Spinal cord (tissue), 10 donors: Measurements from ENCODE around the gene SLC12A5. TPM values are rescaled to one million over a fixed set of nuclear protein-coding genes. Genes with fewer than 3 reads are reported as not detected.
"Not testable (repeated sequence)": the region's sequence is repeated elsewhere in the genome, so short reads cannot be mapped to it uniquely, and the experiment has no call there.

Source experiments
- DNase-seq, 6 donors: peaks; one replicate each; pipeline versions ENCODE4 v3.0.0 to v3.0.0-alpha.2; 2013 to 2015; ENCODE audit warnings: low spot score in 6 of 6, low read depth in 4 of 6
- H3K27ac ChIP-seq: one replicate; pipeline ENCODE4 v1.5.1; 2013; ENCODE audit warnings: low read depth, low read length, control low read depth
- H3K27me3 ChIP-seq: one replicate; pipeline ENCODE4 v1.6.1; 2013; ENCODE audit warnings: low read length; ENCODE audit not compliant: control insufficient read depth, insufficient read depth
- H3K36me3 ChIP-seq: one replicate; pipeline ENCODE4 v1.6.1; 2013; ENCODE audit warnings: low read length; ENCODE audit not compliant: control insufficient read depth, insufficient read depth
- H3K4me1 ChIP-seq: one replicate; pipeline ENCODE4 v1.6.1; 2013; ENCODE audit warnings: low read length; ENCODE audit not compliant: control insufficient read depth, insufficient read depth
- H3K4me3 ChIP-seq: one replicate; pipeline ENCODE4 v1.5.1; 2013; ENCODE audit warnings: low read depth, low read length, control low read depth
- H3K9me3 ChIP-seq: one replicate; pipeline ENCODE4 v1.6.1; 2013; ENCODE audit warnings: low read length; ENCODE audit not compliant: control insufficient read depth, insufficient read depth
- WGBS: methylation state at CpG from one replicate; pipeline ENCODE4 v1.1.5; 2013; ENCODE audit warnings: missing lambda C conversion rate; ENCODE audit not compliant: insufficient coverage; 5-methylcytosine and 5-hydroxymethylcytosine counted together
- polyA plus RNA-seq, 2 donors: library from polyadenylated mRNA; unstranded; fragments of 120-200 nt; gene quantifications; one replicate each; pipeline ENCODE4 v1.2.1, GENCODE V29; 2013; ENCODE audit not compliant: insufficient read length in 2 of 2
- total RNA-seq, 2 donors: library from RNA; depleted of rRNA in 1 of 2; stranded (reverse); fragments of 120-200 nt in 1 of 2; fragments of >200 nt in 1 of 2; gene quantifications; one replicate each; pipeline versions ENCODE4 v1.2.3 to v1.2.4, GENCODE V29; 2013 to 2014
- donor health status: healthy.

SLC12A5 gene
- total and polyA plus RNA-seq, 4 donors: 26.2 to 191 (median 130) TPM

DNA sequence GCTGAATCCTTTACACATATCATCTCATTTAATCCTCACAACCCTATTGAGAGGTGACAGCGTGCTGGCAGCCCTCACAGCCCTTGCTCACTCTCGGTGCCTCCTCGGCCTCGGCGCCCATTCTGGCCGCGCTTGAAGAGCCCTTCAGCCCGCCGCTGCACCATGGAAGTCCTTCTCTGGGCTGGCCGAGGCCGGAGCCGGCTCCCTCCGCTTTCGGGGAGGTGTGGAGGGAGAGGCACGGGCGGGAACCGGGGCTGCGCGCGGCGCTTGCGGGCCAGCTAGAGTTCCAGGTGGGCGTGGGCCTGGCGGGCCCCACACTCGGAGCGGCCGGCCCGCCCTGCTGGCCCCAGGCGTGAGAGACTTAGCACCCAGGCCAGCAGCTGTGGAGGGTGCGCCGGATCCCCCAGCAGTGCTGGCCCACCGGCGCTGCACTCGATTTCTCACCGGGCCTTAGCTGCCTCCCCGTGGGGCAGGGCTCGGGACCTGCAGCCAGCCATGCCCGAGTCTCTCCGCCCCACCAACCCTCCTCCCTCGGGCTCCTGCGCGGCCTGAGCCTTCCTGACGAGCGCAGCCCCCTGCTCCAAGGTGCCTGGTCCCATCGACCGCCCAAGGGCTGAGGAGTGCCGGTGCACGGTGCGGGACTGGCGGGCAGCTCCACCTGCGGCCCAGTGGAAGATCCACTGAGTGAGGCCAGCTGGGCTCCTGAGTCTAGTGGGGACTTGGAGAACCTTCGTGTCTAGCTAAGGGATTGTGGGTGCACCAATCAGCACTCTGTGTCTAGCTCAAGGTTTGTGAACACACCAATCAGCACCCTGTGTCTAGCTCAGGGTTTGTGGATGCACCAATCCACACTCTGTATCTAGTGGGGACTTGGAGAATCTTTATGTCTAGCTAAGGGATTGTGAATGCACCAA lies 62.9 kb downstream of the SLC12A5 start:
- not testable (repeated sequence) for H3K4me1 ChIP-seq, H3K27me3 ChIP-seq, H3K36me3 ChIP-seq, H3K9me3 ChIP-seq, H3K27ac ChIP-seq, H3K4me3 ChIP-seq, DNase-seq
- 95% methylated on average over 50 of the region's 52 CpGs for WGBS

DNA sequence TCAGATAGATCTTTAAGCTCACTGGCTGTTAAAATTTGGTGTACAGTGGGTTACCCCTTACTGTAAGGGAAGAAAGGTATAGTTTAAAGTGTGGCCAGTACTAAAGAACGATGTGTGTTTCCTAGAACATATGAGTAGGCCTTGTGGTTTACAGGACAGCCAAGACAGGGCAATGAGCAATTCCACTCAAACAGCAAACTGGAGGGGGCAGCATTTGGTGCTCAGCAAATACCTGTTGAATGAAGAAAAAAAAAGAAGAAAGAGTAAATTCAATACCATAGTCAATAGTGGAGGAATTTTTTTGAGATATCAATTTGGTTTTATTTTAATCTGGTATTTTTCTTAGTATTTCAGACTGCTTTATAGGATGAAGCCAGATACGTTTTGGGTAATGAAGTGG lies 64.5 kb downstream of the SLC12A5 start:
- no peak overlapping the region for H3K27ac ChIP-seq
- 100% methylated on average over 2 of the region's 2 CpGs for WGBS
- H3K4me3 ChIP-seq: no peak overlapping the region
- no peaks in the 10 kb centered on the region for H3K4me1 ChIP-seq
- no peaks in the 10 kb centered on the region for H3K9me3 ChIP-seq
- H3K27me3 ChIP-seq: peaks cover 4% of the 10 kb centered on the region
- no peak for DNase-seq
- no peaks in the 10 kb centered on the region for H3K36me3 ChIP-seq

GRCh38 chr20:46099491-46100287 lies 70.7 kb downstream of the SLC12A5 start:
- no peak for DNase-seq
- H3K4me3 ChIP-seq: no peak overlapping the region

GRCh38 chr20:46100444-46100843 lies 71.4 kb downstream of the SLC12A5 start:
- DNase-seq, H3K9me3 ChIP-seq, H3K4me1 ChIP-seq, H3K27ac ChIP-seq, H3K4me3 ChIP-seq, H3K36me3 ChIP-seq: not testable (repeated sequence)
- peaks cover 23% of the 10 kb centered on the region for H3K27me3 ChIP-seq
- 90% methylated on average over 2 of the region's 7 CpGs for WGBS

More at GRCh38 chr20:46099491-46100287, 70.7 kb downstream of the SLC12A5 start:
- peaks cover 8% of the 10 kb centered on the region for H3K4me1 ChIP-seq
- no peaks in the 10 kb centered on the region for H3K9me3 ChIP-seq
- H3K36me3 ChIP-seq: no peaks in the 10 kb centered on the region
- 31% methylated on average over 48 of the region's 48 CpGs for WGBS
- peaks cover 23% of the 10 kb centered on the region for H3K27me3 ChIP-seq
- no peak overlapping the region for H3K27ac ChIP-seq

- DNase-seq: no peak
- Histone ChIP-seq H3K4me3 (no peak overlapping the region), H3K9me3 (no peaks in the 10 kb centered on the region), H3K27me3 (peaks cover 23% of the 10 kb centered on the region), H3K27ac (no peak overlapping the region), H3K4me1 (peaks cover 8% of the 10 kb centered on the region), H3K36me3 (no peaks in the 10 kb centered on the region)
- WGBS: 74% methylated on average over 3 of the region's 5 CpGs
Measured at GRCh38 chr20:46100988-46101387, 72.0 kb downstream of the SLC12A5 start.

GRCh38 chr20:46101957-46102356 lies 72.9 kb downstream of the SLC12A5 start:
- Histone ChIP-seq H3K4me1 (peaks cover 8% of the 10 kb centered on the region), H3K9me3 (no peaks in the 10 kb centered on the region), H3K27me3 (peaks cover 23% of the 10 kb centered on the region), H3K36me3 (no peaks in the 10 kb centered on the region), H3K27ac (no peak overlapping the region), H3K4me3 (no peak overlapping the region)
- no peak for DNase-seq
- no CpG with 5 or more reads among the region's 3 CpGs for WGBS

DNA sequence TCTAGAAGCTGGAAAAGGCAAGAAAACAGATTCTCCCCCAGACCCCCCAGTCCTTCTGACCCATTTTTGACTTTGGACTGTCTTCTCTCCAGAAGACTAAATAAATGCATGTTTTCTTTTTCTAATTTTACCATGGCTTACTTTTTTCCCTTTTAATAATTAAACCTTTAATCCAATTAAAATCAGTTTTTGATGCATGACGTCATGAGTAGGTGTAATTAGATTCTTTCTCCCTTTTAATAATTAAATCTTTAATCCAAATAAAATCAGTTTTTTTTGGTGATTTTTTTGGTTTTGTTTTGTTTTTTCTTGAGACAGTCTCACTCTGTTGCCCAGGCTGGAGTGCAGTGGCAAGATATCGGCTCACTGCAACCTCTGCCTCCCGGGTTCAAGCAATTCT lies 73.9 kb downstream of the SLC12A5 start:
- no peak overlapping the region for H3K27ac ChIP-seq
- no peaks in the 10 kb centered on the region for H3K36me3 ChIP-seq
- H3K4me1 ChIP-seq: peaks cover 8% of the 10 kb centered on the region
- peaks cover 23% of the 10 kb centered on the region for H3K27me3 ChIP-seq
- no CpG with 5 or more reads among the region's 3 CpGs for WGBS
- H3K4me3 ChIP-seq: no peak overlapping the region
- no peaks in the 10 kb centered on the region for H3K9me3 ChIP-seq
- DNase-seq: no peak

- Histone ChIP-seq H3K9me3 (no peaks in the 10 kb centered on the region), H3K27ac (no peak overlapping the region), H3K4me1 (peaks cover 7% of the 10 kb centered on the region), H3K36me3 (no peaks in the 10 kb centered on the region), H3K27me3 (peaks cover 18% of the 10 kb centered on the region), H3K4me3 (no peak overlapping the region)
- 88% methylated on average over 2 of the region's 3 CpGs for WGBS
- no peak for DNase-seq
Measured at GRCh38 chr20:46104262-46104661, 75.2 kb downstream of the SLC12A5 start.

DNA sequence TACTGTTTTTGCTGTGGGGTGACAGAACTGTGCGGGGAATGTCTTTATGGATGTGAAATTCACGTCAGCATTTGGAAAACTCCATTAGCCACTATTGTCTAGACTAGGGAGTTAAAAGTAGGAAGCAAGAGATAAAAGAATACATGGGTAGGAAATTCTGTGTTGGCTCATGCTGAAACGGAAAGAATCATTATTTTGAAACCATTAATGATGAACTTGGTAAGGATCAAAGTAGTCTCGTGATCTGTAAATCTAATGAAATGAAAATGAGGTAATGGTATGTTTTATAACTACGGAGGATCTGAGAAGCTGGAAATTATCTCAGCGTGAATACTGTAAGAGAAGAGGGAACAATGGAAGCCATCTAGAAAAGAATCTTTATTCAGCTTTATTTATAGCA lies 78.0 kb downstream of the SLC12A5 start:
- 45% methylated on average over 6 of the region's 6 CpGs for WGBS
- no peaks in the 10 kb centered on the region for H3K9me3 ChIP-seq
- no peak for DNase-seq
- H3K27ac ChIP-seq: no peak overlapping the region
- no peaks in the 10 kb centered on the region for H3K36me3 ChIP-seq
- no peak overlapping the region for H3K4me3 ChIP-seq
- H3K27me3 ChIP-seq: peaks cover 11% of the 10 kb centered on the region
- H3K4me1 ChIP-seq: no peaks in the 10 kb centered on the region
